GM12872 (cell line): Measurements from ENCODE around the gene CLASRP.

ENCODE experiments used
- TF ChIP-seq, protein P1 (sequence below): IDR thresholded peaks from 3 replicates; pipeline ENCODE4 v1.5.1; 2011; ENCODE audit warnings: low read depth, mild to moderate bottlenecking, low read length, moderate library complexity; ENCODE audit not compliant: insufficient read depth

CLASRP gene

DNA sequence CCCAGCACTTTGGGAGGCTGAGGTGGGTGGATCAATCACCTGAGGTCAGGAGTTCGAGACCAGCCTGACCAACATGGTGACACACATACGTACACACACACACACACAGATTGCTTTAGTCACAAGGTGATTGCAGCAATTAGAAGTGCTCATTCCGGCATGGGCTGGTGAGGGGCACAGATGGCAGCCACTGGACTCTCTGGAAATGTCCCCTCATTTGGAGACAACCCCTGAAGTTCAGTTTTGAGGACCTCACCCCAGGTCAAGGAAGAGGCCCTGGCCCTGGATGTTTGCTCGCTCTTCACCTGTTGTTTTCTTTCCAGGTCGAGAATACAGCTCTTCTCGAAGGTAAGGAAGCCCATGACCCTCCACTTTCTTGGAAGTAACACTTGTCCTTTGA is 31.4 kb downstream of the CLASRP start:
- TF ChIP-seq, protein P1, sequence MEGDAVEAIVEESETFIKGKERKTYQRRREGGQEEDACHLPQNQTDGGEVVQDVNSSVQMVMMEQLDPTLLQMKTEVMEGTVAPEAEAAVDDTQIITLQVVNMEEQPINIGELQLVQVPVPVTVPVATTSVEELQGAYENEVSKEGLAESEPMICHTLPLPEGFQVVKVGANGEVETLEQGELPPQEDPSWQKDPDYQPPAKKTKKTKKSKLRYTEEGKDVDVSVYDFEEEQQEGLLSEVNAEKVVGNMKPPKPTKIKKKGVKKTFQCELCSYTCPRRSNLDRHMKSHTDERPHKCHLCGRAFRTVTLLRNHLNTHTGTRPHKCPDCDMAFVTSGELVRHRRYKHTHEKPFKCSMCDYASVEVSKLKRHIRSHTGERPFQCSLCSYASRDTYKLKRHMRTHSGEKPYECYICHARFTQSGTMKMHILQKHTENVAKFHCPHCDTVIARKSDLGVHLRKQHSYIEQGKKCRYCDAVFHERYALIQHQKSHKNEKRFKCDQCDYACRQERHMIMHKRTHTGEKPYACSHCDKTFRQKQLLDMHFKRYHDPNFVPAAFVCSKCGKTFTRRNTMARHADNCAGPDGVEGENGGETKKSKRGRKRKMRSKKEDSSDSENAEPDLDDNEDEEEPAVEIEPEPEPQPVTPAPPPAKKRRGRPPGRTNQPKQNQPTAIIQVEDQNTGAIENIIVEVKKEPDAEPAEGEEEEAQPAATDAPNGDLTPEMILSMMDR, result no peak

DNA sequence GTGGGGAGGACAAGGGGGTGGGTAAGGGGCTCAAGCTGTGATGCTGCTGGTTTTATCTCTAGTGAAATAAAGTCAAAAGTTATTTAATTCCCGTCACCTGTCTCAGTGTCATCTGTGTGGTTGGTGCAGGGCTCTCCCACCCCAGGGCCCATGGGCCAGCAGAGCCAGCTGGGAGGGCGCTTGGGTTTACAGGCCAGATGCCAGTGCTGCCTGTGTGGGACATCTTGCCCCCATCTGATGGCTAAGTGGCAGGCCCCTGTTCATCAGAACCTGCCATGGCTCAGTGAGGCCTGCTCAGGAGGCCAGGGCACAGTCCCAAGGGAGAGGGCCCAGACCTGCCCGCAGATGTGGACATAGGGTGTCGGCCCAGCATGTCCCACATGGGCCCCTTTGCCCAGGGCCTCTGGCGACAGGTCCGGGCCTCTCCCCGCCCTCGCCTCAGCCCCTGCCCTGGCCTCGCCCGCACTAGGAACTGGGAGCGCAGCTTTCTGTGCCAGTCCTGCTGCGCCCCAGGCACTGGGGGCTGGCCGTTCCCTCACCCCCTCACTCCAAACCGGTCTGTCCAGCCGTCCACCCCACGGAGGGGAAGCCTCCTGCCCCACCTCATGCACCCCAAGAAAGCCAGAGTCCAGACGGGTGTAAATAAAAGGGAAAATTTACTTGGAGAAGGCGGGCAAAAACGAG is 32.2 kb downstream of the CLASRP start:
- TF ChIP-seq, protein P1, result no peak

DNA sequence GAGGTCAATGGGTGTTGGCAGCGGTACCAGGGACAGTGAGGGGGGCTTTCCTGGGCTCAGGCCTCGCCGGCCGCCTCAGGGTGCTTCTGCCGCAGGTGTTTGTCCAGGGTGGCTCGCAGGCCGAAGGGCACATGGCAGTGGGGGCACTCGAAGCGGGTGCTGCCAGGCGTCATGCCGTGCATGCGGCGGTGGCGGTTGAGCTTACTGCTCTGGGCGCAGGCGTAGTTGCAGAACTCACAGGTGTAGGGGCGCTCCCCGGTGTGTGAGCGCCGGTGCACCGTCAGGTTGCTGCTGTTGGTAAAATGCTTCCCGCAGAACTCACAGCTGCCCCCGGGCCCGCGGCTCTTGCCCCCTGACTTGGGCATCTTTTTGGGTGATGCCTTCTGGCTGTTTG is 32.7 kb downstream of the CLASRP start:
- TF ChIP-seq, protein P1, result no peak

DNA sequence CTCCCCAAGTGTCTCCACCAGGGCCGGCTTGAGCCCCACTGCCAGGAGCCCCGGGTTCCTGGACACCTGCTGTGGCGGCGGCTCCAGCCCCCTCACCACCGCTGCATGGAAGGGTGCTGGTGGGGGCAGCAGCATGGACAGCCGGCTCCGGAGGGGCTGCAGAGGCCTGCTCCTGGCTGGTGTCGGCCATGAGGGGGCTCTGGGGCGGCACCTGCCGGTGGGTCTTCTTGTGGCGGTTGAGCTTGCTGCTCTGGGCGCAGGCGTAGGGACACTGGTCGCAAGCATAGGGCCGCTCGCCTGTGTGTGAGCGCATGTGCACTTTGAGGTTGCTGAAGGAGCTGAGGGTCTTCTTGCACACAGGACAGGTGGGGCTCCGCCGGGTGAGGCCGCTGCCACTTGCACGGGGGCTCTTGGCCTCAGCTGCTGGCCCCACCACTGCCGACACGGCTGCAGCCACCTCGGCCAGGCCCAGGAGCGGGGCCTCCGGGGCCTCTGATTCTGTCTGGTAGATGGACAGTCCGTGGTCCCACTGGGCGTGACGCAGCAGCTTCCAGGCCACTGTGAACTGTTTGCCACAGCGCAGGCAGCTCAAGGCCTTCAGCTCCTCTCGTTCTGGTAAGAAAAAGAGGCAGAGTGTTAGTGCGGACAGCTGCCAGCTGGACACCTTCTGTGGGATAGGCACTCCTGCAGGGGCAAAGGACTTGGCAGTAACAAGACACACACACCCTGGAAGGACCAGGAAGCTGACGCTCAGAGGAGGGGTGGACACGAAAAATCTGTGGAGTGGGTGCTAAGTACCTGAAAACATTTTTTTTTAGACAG is 33.3 kb downstream of the CLASRP start:
- TF ChIP-seq, protein P1, result no peak

DNA sequence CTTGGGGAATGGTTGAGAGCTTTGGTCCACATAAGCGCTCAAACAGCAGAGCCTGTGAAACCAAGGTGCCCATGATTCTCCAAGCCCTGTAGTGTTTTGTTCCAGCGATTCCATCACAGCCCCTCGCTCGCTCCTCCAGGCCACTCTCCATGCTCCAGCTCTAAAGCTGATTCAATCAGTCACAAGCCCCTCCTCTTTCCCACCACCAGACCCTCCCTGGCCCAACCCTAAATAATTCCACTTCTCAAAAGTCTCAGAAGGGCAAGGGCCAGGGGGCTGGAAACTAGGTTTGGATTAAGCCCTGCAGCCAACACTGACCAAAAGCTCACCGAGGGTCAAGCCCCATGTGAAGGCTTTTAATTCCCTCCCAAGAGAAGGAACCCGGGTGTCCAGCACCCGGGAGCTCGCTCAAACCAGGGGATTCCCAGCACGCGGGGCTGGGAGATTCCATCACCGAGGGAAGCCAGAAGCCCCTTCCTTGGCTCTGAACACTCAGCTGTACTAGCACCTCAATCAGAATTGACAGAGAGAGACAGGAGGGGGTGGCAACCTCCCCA is 36.0 kb downstream of the CLASRP start:
- TF ChIP-seq, protein P1, result no peak

DNA sequence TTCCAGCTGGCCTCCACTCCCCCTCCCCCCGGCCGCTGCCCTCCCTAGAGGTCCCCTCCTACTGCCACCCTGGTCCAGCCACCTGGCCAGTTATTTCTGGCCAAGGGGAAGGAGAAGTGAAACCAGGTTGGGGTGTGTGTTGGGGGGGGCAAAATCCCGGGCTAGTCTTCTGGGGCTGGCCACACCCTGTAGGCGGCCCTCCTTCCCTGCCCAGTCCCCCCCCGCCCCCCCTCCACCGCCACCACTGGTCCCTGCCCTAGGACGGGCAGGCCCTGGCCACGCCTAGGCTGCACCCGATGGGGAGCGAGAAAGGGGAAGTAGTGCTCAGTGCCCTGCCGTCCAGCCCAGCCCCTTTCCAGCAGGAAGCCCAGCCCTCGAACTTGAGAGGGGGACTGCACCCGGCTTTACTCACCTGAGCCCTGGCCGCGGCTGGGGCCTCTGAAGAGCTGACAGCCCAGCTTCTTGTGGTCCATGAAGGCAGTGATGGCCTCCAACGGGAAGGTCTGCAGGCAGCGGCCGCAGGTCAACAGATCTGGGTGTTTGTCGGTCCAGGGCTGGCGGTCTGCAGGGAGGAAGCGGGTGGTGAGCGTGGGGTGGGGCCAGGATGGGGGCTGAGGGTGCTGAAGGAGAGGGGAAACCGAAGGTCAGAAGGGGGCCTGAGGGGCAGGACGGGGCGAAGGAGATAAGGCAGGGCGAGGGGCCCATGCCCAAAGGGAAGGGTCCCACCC is 36.6 kb downstream of the CLASRP start:
- TF ChIP-seq, protein P1, result no peak

DNA sequence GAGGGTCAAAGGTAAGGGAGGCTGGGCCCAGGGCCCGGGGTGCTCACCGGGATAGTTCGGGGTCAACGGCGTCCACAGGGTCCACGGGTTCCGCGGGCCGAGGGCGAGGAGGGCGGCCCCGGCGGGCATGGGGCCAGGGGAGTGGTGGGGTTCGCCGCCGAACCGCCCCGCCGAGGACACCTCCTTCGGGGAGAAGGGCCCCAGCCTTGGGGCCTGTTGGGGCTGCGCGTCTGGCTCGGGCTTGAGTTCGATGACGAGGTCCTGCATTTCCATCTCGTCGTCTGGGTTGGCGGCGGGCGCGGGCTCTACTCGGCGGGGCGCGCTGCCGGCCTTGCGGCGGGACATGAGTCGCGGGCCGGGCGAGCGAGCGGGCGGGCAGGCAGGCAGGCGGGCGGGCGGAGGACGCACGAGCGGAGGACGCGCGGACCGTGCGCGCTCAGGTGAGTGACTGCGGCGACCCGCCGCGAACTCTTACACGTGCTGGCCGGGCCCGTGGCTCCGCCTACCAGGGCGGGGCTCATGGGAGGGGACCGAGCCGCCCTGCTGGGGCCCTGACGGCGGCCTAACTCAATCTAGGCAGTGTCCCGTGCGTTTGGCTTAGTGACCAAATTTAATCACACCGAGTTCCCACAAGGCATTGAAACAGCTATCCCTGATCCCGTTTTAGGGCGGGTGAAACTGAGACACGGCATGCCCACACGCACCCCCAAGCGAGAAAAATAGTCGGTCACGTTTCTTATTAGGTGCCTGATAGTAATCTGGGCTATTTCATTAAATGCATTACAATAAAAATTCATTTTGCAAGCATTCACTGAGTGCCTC is 37.4 kb downstream of the CLASRP start, which contains the start of gene ZNF296:
TSS of gene ZNF296 (minus strand) at position 450 of the 822 bp plus-strand sequence. CDS start at position 345, 105 bp downstream.
- TF ChIP-seq, protein P1, result no peak
